Liver (tissue), 9 donors: ENCODE results near the gene BCKDHA. TPM values are rescaled to one million over a fixed set of nuclear protein-coding genes. Genes with fewer than 3 reads are reported as not detected.

Experiments
- DNase-seq: peaks from one replicate; pipeline ENCODE4 v3.0.0-alpha.2; 2017; ENCODE audit warnings: low spot score
- H3K27ac ChIP-seq, 2 donors: one replicate each; pipeline ENCODE4 v1.7.0; 2013; ENCODE audit warnings: inconsistent platforms in 2 of 2, low read length in 2 of 2, control low read depth in 1 of 2, low read depth in 1 of 2, mild to moderate bottlenecking in 1 of 2
- H3K27me3 ChIP-seq, 4 donors: one replicate each; pipeline versions ENCODE4 v1.6.1 to v1.7.0; 2013; ENCODE audit warnings: low read length in 3 of 4, inconsistent platforms in 1 of 4, mild to moderate bottlenecking in 1 of 4, moderate library complexity in 1 of 4; ENCODE audit not compliant: control insufficient read depth in 4 of 4, insufficient read depth in 4 of 4
- H3K36me3 ChIP-seq, 4 donors: one replicate each; pipeline versions ENCODE4 v1.6.1 to v1.7.0; 2013; ENCODE audit warnings: low read length in 3 of 4, mild to moderate bottlenecking in 3 of 4, low read depth in 1 of 4, moderate library complexity in 1 of 4; ENCODE audit not compliant: control insufficient read depth in 4 of 4, insufficient read depth in 3 of 4
- H3K4me1 ChIP-seq, 4 donors: one replicate each; pipeline versions ENCODE4 v1.6.1 to v1.7.0; 2013; ENCODE audit warnings: low read length in 3 of 4, mild to moderate bottlenecking in 3 of 4, moderate library complexity in 1 of 4; ENCODE audit not compliant: control insufficient read depth in 4 of 4, insufficient read depth in 4 of 4
- H3K4me3 ChIP-seq, 3 donors: one replicate each; pipeline versions ENCODE4 v1.6.1 to v1.7.0; 2013; ENCODE audit warnings: low read length in 3 of 3, control low read depth in 1 of 3, low read depth in 1 of 3, mild to moderate bottlenecking in 1 of 3
- H3K9ac ChIP-seq, 2 donors: one replicate each; pipeline ENCODE4 v1.7.0; 2013; ENCODE audit warnings: low read length in 2 of 2, mild to moderate bottlenecking in 2 of 2, moderate library complexity in 2 of 2, control low read depth in 1 of 2, low read depth in 1 of 2
- H3K9me3 ChIP-seq, 4 donors: one replicate each; pipeline versions ENCODE4 v1.6.1 to v1.7.0; 2013; ENCODE audit warnings: low read length in 3 of 4; ENCODE audit not compliant: control insufficient read depth in 4 of 4
- EGR1 ChIP-seq, 2 donors: IDR thresholded peaks; 2 replicates each; pipeline ENCODE4 v1.6.1; 2016 to 2018; ENCODE audit warnings: antibody characterized with exemption in 2 of 2, low read depth in 2 of 2
- FOXA1 ChIP-seq: IDR thresholded peaks from 2 replicates; pipeline ENCODE4 v1.6.1; 2016; ENCODE audit warnings: antibody characterized with exemption
- FOXA2 ChIP-seq: IDR thresholded peaks from 2 replicates; pipeline ENCODE4 v1.6.1; 2016; ENCODE audit warnings: antibody characterized with exemption
- GABPA ChIP-seq, 2 donors: IDR thresholded peaks in 1 of 2; conservative IDR thresholded peaks in 1 of 2; 2 replicates each; pipeline ENCODE4 v1.6.1; 2016; ENCODE audit warnings: antibody characterized with exemption in 2 of 2, mild to moderate bottlenecking in 1 of 2, moderate library complexity in 1 of 2
- HNF4A ChIP-seq, 2 donors: conservative IDR thresholded peaks; 2 replicates each; pipeline ENCODE4 v1.6.1; 2016; ENCODE audit warnings: antibody characterized with exemption in 2 of 2, mild to moderate bottlenecking in 2 of 2
- HNF4G ChIP-seq: IDR thresholded peaks from 2 replicates; pipeline ENCODE4 v1.6.1; 2016; ENCODE audit warnings: antibody characterized with exemption
- JUND ChIP-seq, 2 donors: IDR thresholded peaks; 2 replicates each; pipeline ENCODE4 v1.6.1; 2016; ENCODE audit warnings: antibody characterized with exemption in 2 of 2
- NR2F2 ChIP-seq: IDR thresholded peaks from 2 replicates; pipeline ENCODE4 v1.6.1; 2016; ENCODE audit warnings: antibody characterized with exemption
- RAD21 ChIP-seq, 2 donors: IDR thresholded peaks; 2 replicates each; pipeline ENCODE4 v1.6.1; 2016; ENCODE audit warnings: antibody characterized with exemption in 2 of 2, mild to moderate bottlenecking in 2 of 2
- RXRA ChIP-seq, 2 donors: IDR thresholded peaks; 2 replicates each; pipeline ENCODE4 v1.6.1; 2017 to 2018; ENCODE audit warnings: antibody characterized with exemption in 2 of 2, mild to moderate bottlenecking in 1 of 2
- SP1 ChIP-seq: IDR thresholded peaks from 2 replicates; pipeline ENCODE4 v1.6.1; 2018; ENCODE audit warnings: antibody characterized with exemption, mild to moderate bottlenecking
- TAF1 ChIP-seq: conservative IDR thresholded peaks from 2 replicates; pipeline ENCODE4 v1.6.1; 2016; ENCODE audit warnings: antibody characterized with exemption, mild to moderate bottlenecking
- YY1 ChIP-seq: IDR thresholded peaks from 2 replicates; pipeline ENCODE4 v1.6.1; 2016; ENCODE audit warnings: antibody characterized with exemption, mild to moderate bottlenecking
- WGBS: extraction: QIAGEN DNeasy Blood & Tissue Kit; methylation state at CpG from one replicate; pipeline ENCODE4 v1.1.7; 2013; 5-methylcytosine and 5-hydroxymethylcytosine counted together
- polyA plus RNA-seq, 2 donors: library from polyadenylated mRNA; stranded (reverse) in 1 of 2; unstranded in 1 of 2; fragments of 200-250 nt in 1 of 2; fragments of >200 nt in 1 of 2; fragmentation: Nextera tagmentation in 1 of 2; extraction: Ambion mirVana in 1 of 2; gene quantifications; one replicate each; pipeline versions ENCODE4 v1.2.1 to v1.2.3, GENCODE V29; 2013 to 2015
- total RNA-seq, 2 donors: library from RNA; depleted of rRNA; stranded (reverse); fragments of >200 nt; gene quantifications; one replicate each; pipeline ENCODE4 v1.2.3, GENCODE V29; 2014
- TF ChIP-seq, protein P1 (sequence below): fragments of 150-350 bp; IDR thresholded peaks from 2 replicates; pipeline ENCODE4 v1.5.1; 2017; ENCODE audit warnings: improper control_type of control experiment, low read depth, low read length; ENCODE audit not compliant: missing input control
- TF ChIP-seq, protein P2 (sequence below): IDR thresholded peaks from 2 replicates; pipeline ENCODE4 v1.6.1; 2016; ENCODE audit warnings: antibody characterized with exemption, mild to moderate bottlenecking
- TF ChIP-seq, protein P3 (sequence below): IDR thresholded peaks from 2 replicates; pipeline ENCODE4 v1.6.1; 2016; ENCODE audit warnings: antibody characterized with exemption
- TF ChIP-seq, protein P4 (sequence below): IDR thresholded peaks from 2 replicates; pipeline ENCODE4 v1.6.1; 2016; ENCODE audit warnings: antibody characterized with exemption
- TF ChIP-seq, protein P5 (sequence below): IDR thresholded peaks from 2 replicates; pipeline ENCODE4 v1.6.1; 2016; ENCODE audit warnings: antibody characterized with exemption
- donor health status: healthy.
- donor health status: healthy.
- donor health status: healthy.
- donor health status: healthy.
- donor health status: healthy.

The BCKDHA gene
- total and polyA plus RNA-seq, 4 donors = 38.5 to 91.4 (median 63.7) TPM

DNA sequence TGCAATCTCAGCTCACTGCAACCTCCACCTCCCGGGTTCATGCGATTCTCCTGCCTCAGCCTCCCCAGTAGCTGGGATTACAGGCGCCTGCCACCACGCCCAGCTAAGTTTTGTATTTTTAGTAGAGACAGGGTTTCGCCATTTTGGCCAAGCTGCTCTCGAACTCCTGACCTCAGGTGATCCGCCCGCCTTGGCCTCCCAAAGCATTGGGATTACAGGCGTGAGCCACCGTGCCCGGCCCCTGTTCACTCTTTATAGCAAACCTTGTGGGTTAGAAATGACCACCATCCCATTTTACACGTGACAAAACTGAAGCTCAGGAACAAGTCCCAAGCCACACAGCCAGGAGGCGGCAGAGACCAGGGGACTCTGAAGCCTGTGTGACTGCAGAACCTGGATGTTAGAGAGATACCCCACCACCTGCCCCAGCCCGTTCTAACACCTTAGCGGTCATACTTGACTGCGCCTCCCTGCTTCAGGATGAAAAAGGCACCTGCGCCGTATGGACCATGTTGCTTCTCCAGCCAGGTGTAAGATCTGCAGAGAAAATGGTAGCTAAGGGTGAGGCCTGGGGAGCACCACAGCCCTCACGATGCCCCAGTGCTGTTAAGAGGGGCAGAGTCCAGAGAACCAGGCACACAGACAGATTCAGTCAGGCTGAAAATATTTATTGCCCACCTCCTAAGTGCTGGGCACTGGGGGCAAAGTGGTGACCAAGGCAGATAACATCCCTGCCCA, 38.5 kb downstream of the BCKDHA start:
- Histone ChIP-seq H3K27ac (no peak overlapping the region), H3K4me1 (peaks cover 0 to 30% (median 19%) of the 10 kb centered on the region in 4 donors), H3K4me3 (no peak overlapping the region), H3K9me3 (no peaks in the 10 kb centered on the region), H3K36me3 (peaks cover 0 to 16% (median 6%) of the 10 kb centered on the region in 4 donors), H3K27me3 (no peaks in the 10 kb centered on the region), H3K9ac (no peak overlapping the region)
- 97% methylated on average over 19 of the region's 19 CpGs for WGBS
- DNase-seq = no peak
- no peak for TF ChIP-seq HNF4G
- no peak for TF ChIP-seq FOXA1
- TF ChIP-seq HNF4A (conservative IDR thresholded peaks at IDR 0.05) = no peak
- no peak for TF ChIP-seq YY1
- TF ChIP-seq FOXA2 = no peak
- no peak for TF ChIP-seq RXRA (IDR thresholded peaks at IDR 0.05)
- TF ChIP-seq, protein P1, sequence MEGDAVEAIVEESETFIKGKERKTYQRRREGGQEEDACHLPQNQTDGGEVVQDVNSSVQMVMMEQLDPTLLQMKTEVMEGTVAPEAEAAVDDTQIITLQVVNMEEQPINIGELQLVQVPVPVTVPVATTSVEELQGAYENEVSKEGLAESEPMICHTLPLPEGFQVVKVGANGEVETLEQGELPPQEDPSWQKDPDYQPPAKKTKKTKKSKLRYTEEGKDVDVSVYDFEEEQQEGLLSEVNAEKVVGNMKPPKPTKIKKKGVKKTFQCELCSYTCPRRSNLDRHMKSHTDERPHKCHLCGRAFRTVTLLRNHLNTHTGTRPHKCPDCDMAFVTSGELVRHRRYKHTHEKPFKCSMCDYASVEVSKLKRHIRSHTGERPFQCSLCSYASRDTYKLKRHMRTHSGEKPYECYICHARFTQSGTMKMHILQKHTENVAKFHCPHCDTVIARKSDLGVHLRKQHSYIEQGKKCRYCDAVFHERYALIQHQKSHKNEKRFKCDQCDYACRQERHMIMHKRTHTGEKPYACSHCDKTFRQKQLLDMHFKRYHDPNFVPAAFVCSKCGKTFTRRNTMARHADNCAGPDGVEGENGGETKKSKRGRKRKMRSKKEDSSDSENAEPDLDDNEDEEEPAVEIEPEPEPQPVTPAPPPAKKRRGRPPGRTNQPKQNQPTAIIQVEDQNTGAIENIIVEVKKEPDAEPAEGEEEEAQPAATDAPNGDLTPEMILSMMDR = no peak
- TF ChIP-seq, protein P2, sequence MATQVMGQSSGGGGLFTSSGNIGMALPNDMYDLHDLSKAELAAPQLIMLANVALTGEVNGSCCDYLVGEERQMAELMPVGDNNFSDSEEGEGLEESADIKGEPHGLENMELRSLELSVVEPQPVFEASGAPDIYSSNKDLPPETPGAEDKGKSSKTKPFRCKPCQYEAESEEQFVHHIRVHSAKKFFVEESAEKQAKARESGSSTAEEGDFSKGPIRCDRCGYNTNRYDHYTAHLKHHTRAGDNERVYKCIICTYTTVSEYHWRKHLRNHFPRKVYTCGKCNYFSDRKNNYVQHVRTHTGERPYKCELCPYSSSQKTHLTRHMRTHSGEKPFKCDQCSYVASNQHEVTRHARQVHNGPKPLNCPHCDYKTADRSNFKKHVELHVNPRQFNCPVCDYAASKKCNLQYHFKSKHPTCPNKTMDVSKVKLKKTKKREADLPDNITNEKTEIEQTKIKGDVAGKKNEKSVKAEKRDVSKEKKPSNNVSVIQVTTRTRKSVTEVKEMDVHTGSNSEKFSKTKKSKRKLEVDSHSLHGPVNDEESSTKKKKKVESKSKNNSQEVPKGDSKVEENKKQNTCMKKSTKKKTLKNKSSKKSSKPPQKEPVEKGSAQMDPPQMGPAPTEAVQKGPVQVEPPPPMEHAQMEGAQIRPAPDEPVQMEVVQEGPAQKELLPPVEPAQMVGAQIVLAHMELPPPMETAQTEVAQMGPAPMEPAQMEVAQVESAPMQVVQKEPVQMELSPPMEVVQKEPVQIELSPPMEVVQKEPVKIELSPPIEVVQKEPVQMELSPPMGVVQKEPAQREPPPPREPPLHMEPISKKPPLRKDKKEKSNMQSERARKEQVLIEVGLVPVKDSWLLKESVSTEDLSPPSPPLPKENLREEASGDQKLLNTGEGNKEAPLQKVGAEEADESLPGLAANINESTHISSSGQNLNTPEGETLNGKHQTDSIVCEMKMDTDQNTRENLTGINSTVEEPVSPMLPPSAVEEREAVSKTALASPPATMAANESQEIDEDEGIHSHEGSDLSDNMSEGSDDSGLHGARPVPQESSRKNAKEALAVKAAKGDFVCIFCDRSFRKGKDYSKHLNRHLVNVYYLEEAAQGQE = no peak
- no peak for TF ChIP-seq GABPA (IDR thresholded peaks at IDR 0.05 in 1 of 2, conservative IDR thresholded peaks at IDR 0.05 in 1 of 2)
- no peak for TF ChIP-seq NR2F2
- TF ChIP-seq, protein P3, sequence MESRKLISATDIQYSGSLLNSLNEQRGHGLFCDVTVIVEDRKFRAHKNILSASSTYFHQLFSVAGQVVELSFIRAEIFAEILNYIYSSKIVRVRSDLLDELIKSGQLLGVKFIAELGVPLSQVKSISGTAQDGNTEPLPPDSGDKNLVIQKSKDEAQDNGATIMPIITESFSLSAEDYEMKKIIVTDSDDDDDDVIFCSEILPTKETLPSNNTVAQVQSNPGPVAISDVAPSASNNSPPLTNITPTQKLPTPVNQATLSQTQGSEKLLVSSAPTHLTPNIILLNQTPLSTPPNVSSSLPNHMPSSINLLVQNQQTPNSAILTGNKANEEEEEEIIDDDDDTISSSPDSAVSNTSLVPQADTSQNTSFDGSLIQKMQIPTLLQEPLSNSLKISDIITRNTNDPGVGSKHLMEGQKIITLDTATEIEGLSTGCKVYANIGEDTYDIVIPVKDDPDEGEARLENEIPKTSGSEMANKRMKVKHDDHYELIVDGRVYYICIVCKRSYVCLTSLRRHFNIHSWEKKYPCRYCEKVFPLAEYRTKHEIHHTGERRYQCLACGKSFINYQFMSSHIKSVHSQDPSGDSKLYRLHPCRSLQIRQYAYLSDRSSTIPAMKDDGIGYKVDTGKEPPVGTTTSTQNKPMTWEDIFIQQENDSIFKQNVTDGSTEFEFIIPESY = no peak
- no peak for TF ChIP-seq EGR1 (IDR thresholded peaks at IDR 0.05; ENCODE audit: low read depth in 2 of 2)
- no peak for TF ChIP-seq RAD21 (IDR thresholded peaks at IDR 0.05)
- TF ChIP-seq TAF1 = no peak
- TF ChIP-seq SP1 = no peak

DNA sequence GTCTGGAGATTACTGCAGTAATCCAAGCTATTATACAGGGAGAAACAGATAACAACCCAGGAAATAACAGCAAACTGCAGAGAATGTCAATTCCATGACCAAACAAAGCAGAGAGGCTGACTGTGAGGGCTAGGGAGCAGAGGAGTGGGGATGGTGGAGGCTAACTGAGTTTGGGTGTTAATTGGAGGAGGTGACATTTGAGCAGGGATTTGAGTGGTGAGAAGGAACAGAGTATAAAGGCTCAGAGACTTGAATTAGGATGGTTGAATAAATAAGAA, 39.0 kb downstream of the BCKDHA start:
- no peak overlapping the region for H3K4me3 ChIP-seq
- H3K9me3 ChIP-seq = no peaks in the 10 kb centered on the region
- H3K4me1 ChIP-seq = peaks cover 0 to 25% (median 14%) of the 10 kb centered on the region in 4 donors
- peaks cover 0 to 16% (median 6%) of the 10 kb centered on the region in 4 donors for H3K36me3 ChIP-seq
- H3K9ac ChIP-seq = no peak overlapping the region
- no peak overlapping the region for H3K27ac ChIP-seq
- H3K27me3 ChIP-seq = no peaks in the 10 kb centered on the region
- no peak for DNase-seq
- TF ChIP-seq RAD21 (IDR thresholded peaks at IDR 0.05) = no peak
- TF ChIP-seq EGR1 (IDR thresholded peaks at IDR 0.05; ENCODE audit: low read depth in 2 of 2) = no peak
- TF ChIP-seq, protein P4, sequence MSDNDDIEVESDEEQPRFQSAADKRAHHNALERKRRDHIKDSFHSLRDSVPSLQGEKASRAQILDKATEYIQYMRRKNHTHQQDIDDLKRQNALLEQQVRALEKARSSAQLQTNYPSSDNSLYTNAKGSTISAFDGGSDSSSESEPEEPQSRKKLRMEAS = no peak
- TF ChIP-seq FOXA1 = no peak
- no peak for TF ChIP-seq RXRA (IDR thresholded peaks at IDR 0.05)
- TF ChIP-seq TAF1 = no peak
- no peak for TF ChIP-seq HNF4G
- TF ChIP-seq SP1 = no peak
- TF ChIP-seq, protein P1 = no peak
- no peak for TF ChIP-seq GABPA (IDR thresholded peaks at IDR 0.05 in 1 of 2, conservative IDR thresholded peaks at IDR 0.05 in 1 of 2)
- TF ChIP-seq JUND (IDR thresholded peaks at IDR 0.05) = no peak
- TF ChIP-seq HNF4A (conservative IDR thresholded peaks at IDR 0.05) = no peak
- TF ChIP-seq YY1 = no peak
- TF ChIP-seq, protein P3 = no peak
- TF ChIP-seq, protein P5, sequence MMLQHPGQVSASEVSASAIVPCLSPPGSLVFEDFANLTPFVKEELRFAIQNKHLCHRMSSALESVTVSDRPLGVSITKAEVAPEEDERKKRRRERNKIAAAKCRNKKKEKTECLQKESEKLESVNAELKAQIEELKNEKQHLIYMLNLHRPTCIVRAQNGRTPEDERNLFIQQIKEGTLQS = no peak
